ENCODE measurements around the gene OR56A5.
"Not testable (repeated sequence)": the region's sequence is repeated elsewhere in the genome, so short reads cannot be mapped to it uniquely, and the experiment has no call there.

Gene OR56A5

DNA sequence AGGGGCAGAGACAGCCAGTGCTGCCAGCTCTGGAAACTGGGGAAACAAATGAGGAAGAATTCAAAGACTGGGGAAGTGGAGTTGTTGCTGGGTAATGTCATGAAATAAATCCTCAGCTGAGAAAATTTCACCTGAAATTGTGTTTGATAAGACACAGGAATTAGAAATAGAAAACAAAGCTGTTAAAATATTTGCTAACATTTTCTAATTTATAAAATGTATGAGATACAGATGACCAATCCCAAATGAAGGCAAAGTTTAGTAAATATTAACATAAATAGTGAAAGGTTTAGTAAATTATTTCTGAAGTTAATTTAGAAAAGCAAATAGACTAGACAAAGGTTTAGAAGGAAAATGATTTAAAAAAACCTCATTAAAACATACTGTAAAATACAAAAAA is at the start of gene OR56A5:
TSS of gene OR56A5 (minus strand) at position 101 of the 400 bp plus-strand sequence. CDS start at position 101, 0 bp downstream.
- in situ Hi-C loops (cut with MboI; ENCODE audit: low sequenced_read_pairs), result no loop called here

GRCh38 chr11:6013042-6013441 is 44.7 kb upstream of the OR56A5 start:
- in situ Hi-C loops (cut with MboI; ENCODE audit: low sequenced_read_pairs), result no loop called here

GRCh38 chr11:6012035-6012668 is 43.9 kb upstream of the OR56A5 start:
- in situ Hi-C loops (cut with MboI; ENCODE audit: low sequenced_read_pairs), result no loop called here

GRCh38 chr11:6006846-6007245 is 38.6 kb upstream of the OR56A5 start, which contains the start of gene OR56A4:
Gene OR56A4, minus strand, starts transcription at chr11:6006946. Its CDS starts 3,954 bp downstream, at chr11:6002992.
- in situ Hi-C loops (cut with MboI; ENCODE audit: low sequenced_read_pairs), result no loop called here

- in situ Hi-C loops (cut with MboI; ENCODE audit: low sequenced_read_pairs), result no loop called here
Measured at GRCh38 chr11:6006395-6006794, 38.1 kb upstream of the OR56A5 start.

- in situ Hi-C loops (cut with MboI; ENCODE audit: low sequenced_read_pairs), result no loop called here
Measured at GRCh38 chr11:6002202-6002699, 34.0 kb upstream of the OR56A5 start.

DNA sequence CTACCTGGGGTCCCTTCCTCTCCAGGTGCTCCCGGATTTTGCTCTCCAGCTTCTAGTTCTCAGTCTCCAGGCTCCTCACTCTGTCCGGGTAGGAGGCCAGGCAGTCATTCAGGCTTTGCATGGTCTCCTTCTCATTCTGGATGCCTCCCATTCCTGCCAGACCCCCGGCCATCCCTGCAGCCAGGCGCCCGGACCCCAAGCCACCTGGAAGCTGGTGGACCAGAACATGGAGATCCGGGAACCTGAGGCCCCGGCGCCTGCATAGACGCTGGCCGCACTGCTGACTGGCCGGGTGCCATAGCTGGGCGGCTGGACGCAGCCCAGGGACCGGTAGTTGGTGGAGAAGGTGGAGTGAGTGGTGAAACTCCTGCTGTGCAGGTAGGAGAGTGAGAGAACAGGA is 26.5 kb upstream of the OR56A5 start:
- in situ Hi-C loops (cut with MboI; ENCODE audit: low sequenced_read_pairs), result no loop called here

DNA sequence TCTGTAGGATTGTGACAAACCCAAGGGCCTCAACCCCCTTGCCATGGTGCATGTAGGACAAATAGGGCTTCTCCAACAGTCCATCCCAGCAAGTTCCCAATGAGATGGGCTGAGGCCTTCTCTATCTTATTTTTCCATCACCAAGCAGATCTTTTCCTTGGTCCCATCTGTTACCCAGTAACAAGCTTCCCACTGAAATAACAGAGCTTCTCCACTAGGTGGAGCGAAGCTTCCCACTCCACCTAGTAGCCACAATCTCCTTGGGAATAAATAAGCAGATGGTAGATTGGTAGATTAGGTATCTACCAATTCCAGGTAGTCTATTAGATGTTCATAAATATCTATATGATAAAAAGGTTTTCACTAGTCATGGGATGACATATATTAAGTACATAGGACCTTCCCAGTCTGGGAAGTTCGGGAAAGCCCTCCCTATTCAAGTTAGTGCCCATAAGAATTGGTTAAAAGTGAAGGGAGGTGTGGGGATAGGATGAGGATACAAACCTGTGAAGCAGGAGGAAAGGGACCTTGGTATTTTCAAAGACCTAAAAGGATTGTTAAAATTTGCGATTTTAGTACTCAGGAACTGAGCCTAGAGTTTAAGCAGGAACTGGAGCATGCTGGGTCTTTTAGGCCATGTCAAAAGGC is 24.4 kb upstream of the OR56A5 start:
- in situ Hi-C loops (cut with MboI; ENCODE audit: low sequenced_read_pairs), result no loop called here

DNA sequence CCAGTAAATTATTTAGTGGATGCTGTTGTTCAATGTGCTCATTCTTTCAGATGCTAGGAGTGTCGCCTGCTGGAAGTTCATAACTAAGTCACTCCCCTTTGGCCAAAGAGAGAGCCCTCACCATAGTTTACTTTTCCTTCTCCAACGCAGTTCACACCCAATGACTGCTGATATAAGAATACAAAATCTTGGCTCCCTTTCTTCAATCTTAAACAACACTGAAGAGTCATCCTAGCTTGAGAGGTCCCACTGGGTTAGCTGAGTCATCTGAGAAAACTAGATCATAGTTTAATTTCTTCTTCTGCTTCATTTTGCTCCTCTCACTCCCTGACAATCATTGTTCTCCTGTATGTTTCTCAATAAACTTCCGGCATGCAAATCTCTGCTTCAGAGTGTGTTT is 23.9 kb upstream of the OR56A5 start:
- in situ Hi-C loops (cut with MboI; ENCODE audit: low sequenced_read_pairs), result no loop called here

GRCh38 chr11:5989203-5989602 is 20.9 kb upstream of the OR56A5 start:
- in situ Hi-C loops (cut with MboI; ENCODE audit: low sequenced_read_pairs), result no loop called here

- in situ Hi-C loops (cut with MboI; ENCODE audit: low sequenced_read_pairs), result no loop called here
Measured at GRCh38 chr11:5986885-5987284, 18.6 kb upstream of the OR56A5 start, which contains the start of gene OR52L1. Gene OR52L1, minus strand, starts transcription at chr11:5986985. Its CDS starts 55 bp downstream, at chr11:5986930.

DNA sequence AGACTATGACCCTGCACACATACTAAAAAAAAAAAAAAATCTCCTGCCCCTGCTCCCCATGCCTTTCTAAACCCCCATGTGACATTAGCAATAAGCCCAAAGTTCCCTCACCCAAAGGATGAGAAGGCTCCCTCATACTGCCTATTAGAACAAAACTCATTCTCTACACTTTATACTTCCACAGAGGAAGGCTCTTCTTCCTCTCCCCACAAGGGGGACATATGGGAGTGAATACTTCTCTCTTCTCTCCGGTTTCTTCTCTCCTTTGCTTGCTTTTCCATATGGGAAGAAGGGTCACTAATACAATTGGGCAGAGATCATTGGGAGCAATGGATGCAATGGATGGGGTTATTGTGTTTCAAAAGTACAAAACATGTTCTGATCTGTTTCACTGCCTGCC is 15.1 kb upstream of the OR56A5 start:
- in situ Hi-C loops (cut with MboI; ENCODE audit: low sequenced_read_pairs), result no loop called here

DNA sequence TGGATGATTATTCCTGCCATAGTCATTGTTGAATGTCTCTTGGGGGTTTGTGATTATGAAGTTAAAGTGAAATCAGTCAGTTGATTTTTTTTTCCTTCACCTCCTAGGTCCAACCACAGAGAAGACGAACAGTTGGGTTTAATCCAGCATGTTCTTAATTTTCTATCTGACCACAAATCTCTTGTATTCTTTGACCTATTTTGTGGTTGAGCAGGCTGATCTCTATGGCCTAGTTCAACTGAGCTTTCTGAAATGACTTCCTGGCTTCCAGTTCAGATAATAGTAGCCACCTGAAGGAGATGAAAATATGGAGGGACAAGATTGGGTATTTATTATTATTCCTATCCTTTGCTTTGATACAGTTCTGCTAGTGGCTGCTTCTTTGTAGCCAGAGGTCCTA is 5.2 kb upstream of the OR56A5 start:
- in situ Hi-C loops (cut with MboI; ENCODE audit: low sequenced_read_pairs), result no loop called here

DNA sequence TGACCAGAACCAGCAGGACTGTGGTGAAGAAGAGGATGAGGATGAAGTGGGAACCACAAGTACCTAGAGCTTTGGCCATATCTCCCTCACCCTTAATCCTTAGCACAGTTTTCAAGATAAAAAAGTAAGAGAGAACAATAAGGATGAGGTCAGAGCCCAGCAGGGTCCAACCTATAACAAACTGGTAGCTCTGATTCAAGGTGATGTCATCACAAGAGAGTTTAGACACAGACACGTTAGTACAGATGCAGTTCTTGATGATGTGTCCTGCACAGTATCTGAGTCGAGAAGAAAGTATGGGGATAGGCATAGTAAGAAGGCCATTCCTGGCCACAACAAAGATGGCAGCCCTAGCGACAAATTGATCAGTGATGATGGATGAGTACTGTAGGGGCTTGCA is 586 bp downstream of the OR56A5 start:
- in situ Hi-C loops (cut with MboI; ENCODE audit: low sequenced_read_pairs), result no loop called here

GRCh38 chr11:5966958-5967357 is 1.3 kb downstream of the OR56A5 start:
- in situ Hi-C loops (cut with MboI; ENCODE audit: low sequenced_read_pairs), result no loop called here

- in situ Hi-C loops (cut with MboI; ENCODE audit: low sequenced_read_pairs), result not testable (repeated sequence)
Measured at GRCh38 chr11:5960704-5961320, 7.5 kb downstream of the OR56A5 start.

DNA sequence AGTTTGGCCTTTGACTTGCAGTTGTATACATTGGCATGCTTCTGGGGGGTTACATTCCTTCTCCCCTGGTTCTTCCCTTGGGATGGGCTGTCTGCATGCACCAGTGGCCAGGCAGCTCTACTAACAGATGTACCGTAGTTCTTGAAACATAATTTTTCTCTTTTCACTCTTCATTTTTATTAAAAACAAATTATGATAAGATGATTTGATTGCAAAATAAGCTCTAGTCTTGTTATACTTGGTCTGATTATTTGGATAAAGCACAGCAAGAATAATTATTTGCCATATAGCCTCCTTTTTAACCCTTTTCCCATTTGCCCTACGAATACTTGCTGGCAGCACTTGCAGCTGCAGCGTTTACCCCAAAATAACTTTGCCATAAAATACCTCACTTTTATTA is 12.7 kb downstream of the OR56A5 start:
- in situ Hi-C loops (cut with MboI; ENCODE audit: low sequenced_read_pairs), result no loop called here

GRCh38 chr11:5941951-5942350 is 26.3 kb downstream of the OR56A5 start, which contains the start of gene OR56A3:
Gene OR56A3, plus strand, starts transcription at chr11:5942251. Its CDS starts 5,096 bp downstream, at chr11:5947347.
- in situ Hi-C loops (cut with MboI; ENCODE audit: low sequenced_read_pairs), result no loop called here

DNA sequence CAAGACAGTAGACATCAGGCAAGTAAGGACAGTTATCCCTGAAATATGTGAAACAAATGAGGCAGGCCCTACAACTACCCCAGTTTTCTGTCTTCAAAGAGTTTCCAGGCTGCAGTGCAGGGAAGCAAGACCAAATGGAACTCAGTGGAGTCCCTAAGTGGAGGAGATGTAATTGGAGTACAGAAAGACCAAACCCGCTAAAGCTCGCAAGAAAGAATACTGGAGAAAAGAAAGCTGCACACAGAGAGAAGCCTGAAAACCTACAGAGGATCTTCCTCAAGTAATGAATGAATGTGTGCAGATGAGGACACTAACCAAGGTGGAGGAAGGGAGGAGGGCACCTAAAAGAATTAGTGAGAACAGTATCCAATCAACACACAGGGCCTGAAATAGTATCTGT is 27.5 kb downstream of the OR56A5 start:
- in situ Hi-C loops (cut with MboI; ENCODE audit: low sequenced_read_pairs), result no loop called here

- in situ Hi-C loops (cut with MboI; ENCODE audit: low sequenced_read_pairs), result no loop called here
Measured at GRCh38 chr11:5938603-5938965, 29.7 kb downstream of the OR56A5 start.

DNA sequence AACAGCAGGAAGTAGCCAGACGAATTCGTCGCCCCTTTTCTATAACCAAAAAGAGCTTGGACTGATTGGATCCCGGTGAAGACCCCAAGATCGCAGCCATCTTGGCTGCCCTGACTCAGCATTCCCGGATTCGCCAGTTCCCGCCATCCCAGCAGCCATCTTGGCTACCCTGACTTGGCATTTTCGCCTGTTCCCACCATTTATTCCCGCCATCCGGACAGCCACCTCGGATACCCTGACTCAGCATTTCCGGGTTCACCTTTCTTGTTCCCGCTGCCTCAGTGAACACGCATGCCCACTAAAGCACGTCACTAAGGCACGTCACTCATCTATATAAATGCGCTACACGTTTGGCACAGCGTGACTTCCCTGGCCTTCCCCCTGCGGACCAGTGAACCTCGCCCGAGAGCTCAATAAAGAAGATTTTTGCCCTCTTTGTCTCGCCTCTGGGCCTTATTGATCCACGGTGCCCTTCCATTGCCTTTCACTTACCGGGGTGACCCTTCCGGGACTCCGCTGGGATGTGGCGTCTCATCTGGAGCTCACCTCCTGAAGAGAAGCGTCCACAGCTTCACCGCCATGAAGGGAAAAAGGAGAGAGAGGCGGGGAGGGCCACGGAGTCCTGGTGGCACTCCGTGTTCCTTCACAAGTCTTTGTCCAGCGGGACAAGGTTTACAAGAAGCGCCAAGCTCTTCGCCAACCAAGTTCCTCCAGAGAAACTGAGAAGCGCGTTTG is 30.3 kb downstream of the OR56A5 start:
- in situ Hi-C loops (cut with MboI; ENCODE audit: low sequenced_read_pairs), result no loop called here

Measured in HL-60/S4 treated with retinoic acid at 250 ng/mL for 4 days and 3 days (cell line).